ENCODE data around the gene KNTC1.
"Not testable (repeated sequence)": the region's sequence is repeated elsewhere in the genome, so short reads cannot be mapped to it uniquely, and the experiment has no call there.

KNTC1 gene

DNA sequence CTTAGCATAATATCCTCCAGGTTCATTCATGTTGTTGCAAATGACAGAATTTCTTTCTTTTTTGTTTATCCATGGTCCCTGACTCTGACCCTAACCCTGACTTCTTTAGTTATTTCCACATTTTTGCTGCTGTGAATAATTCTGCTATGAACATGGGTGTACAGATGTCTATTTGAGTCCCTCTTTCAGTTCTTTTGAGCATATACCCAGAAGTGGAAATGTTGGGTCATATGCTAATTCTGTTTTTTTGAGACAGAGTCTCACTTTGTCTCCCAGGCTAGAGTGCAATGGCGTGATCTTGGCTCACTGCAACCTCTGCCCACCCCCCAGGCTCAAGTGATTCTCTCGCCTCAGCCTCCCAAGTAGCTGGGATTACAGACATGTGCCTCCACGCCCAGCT is 33.1 kb downstream of the KNTC1 start:
- no peak for DNase-seq (ENCODE audit: low read depth in 2 of 2, low spot score in 1 of 2)

DNA sequence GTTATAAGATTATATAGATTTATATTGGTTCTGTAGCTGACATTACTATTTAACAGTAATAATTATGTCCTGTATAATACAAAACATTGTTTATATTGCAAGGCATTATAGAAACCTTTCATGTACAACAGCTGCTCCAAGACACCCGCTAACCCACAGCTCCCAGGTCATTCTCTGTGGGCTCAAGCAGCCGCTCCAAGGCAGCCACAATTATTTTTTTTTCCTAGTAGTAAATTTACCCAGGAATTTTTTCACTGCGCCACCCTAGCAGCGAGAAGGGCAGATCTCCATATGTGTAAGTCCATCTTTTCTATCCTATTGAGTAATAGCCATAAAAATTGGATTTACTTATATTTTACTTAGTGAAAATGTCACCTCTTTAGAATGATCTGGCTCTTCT is 36.3 kb downstream of the KNTC1 start:
- no peak for DNase-seq (ENCODE audit: low read depth in 2 of 2, low spot score in 1 of 2)

- DNase-seq (ENCODE audit: low read depth in 2 of 2, low spot score in 1 of 2): not testable (repeated sequence)
Measured at GRCh38 chr12:122566816-122567215, 39.8 kb downstream of the KNTC1 start.

DNA sequence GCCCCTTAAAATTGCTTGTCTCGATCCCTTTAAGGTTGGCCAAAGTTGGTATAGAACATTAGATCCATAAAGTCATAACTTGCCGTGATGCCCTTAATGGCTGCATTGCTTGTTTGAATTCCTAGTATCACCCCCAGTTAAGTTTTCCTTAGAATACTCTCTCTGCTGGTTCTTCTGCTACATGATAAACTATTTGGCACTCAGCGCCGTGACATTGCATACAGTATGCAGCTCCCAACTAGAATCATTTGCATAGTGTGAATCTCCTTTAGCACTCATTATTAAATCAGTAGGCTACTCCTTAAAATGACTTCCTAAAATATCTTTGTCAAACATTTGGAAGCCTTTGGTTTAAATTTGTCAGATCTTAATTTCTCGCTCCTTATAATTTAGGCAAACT is 42.2 kb downstream of the KNTC1 start:
- no peak for DNase-seq (ENCODE audit: low read depth in 2 of 2, low spot score in 1 of 2)

GRCh38 chr12:122570006-122570405 is 43.0 kb downstream of the KNTC1 start:
- not testable (repeated sequence) for DNase-seq (ENCODE audit: low read depth in 2 of 2, low spot score in 1 of 2)

- no peak for DNase-seq (ENCODE audit: low read depth in 2 of 2, low spot score in 1 of 2)
Measured at GRCh38 chr12:122571821-122572220, 44.8 kb downstream of the KNTC1 start.

DNA sequence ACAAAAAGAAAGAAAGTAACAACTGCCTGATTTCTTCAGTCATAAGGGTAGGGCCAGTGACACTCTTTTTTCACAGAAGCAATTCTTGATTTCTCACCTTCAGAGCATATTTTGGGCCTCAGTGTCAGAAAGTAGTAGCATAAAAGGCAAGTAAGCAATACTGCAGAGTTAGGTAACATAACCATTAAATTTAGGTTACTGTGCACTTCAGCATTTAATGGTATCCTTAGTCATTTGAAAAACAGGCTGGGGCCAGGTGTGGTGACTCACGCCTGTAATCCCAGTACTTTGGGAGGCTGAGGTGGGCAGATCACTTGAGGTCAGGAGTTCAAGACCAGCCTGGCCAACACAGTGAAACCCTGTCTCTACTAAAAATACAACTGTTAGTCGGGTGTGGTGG is 56.2 kb downstream of the KNTC1 start:
- not testable (repeated sequence) for DNase-seq (ENCODE audit: low read depth in 2 of 2, low spot score in 1 of 2)

DNA sequence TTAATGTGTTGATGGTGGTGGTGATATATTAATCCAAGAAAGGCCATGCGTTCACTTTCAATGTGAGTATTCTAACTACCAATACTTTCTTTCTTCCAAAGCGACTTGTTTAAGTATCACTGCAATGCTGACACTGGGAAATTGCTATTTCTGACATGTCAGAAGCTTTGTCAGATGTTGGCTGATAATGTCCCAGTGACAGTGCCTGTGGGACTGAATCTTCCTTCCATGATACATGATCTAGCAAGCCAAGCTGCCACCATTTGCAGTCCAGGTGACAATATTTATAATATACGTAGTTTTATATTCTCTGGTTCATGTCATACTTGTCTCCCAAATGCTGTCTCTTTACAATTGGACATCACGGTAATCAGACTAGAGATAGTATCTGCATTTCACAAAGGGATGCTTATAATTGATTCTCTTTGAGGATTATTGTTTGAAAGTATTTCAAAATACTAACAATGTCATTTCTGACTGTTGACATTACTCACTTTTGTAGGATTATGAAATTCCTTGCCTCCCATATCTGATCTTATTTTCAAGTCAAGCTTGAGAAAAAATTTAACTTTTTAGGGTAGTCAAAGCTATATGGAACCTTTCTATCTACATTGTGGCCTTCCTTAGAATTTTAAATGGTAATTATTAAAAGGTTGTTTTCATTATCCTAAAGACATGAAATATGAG is 57.3 kb downstream of the KNTC1 start:
- DNase-seq (ENCODE audit: low read depth in 2 of 2, low spot score in 1 of 2): no peak

DNA sequence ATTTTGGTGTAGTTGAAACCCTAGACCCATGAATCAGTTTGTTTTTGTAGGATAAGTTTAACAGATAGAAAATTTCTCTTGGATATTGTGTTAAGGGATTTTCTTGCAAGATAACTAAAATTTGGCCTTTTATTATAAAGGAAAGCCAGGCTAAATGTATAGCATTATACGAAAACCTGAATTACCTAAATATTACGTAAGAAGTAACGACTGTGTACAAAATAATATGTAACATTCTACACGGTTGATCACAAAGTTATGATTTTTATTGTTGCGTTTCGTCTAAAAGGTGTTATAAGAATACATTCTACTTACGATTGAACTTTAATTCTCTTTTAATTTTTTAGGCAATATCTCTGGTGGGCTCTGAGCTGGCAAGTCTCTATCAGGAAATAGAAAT is 63.9 kb downstream of the KNTC1 start:
- DNase-seq (ENCODE audit: low read depth in 2 of 2, low spot score in 1 of 2): no peak

DNA sequence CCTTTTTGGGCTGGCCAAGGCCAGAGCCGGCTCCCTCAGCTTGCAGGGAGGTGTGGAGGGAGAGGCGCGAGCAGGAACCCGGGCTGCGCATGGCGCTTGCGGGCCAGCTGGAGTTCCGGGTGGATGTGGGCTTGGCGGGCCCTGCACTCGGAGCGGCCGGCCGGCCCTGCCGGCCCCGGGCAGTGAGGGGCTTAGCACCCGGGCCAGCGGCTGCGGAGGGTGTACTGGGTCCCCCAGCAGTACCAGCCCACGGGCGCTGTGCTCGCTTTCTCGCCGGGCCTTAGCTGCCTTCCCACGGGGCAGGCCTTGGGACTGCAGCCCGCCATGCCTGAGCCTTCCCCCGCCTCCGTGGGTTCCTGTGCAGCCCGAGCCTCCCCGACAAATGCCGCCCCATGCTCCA is 64.9 kb downstream of the KNTC1 start:
- DNase-seq (ENCODE audit: low read depth in 2 of 2, low spot score in 1 of 2): not testable (repeated sequence)

- not testable (repeated sequence) for DNase-seq (ENCODE audit: low read depth in 2 of 2, low spot score in 1 of 2)
Measured at GRCh38 chr12:122592543-122592942, 65.5 kb downstream of the KNTC1 start.

GRCh38 chr12:122593910-122594309 is 66.9 kb downstream of the KNTC1 start:
- DNase-seq (ENCODE audit: low read depth in 2 of 2, low spot score in 1 of 2): no peak

GRCh38 chr12:122596838-122597237 is 69.8 kb downstream of the KNTC1 start:
- no peak for DNase-seq (ENCODE audit: low read depth in 2 of 2, low spot score in 1 of 2)

- no peak for DNase-seq (ENCODE audit: low read depth in 2 of 2, low spot score in 1 of 2)
Measured at GRCh38 chr12:122602456-122602855, 75.4 kb downstream of the KNTC1 start.

- DNase-seq (ENCODE audit: low read depth in 2 of 2, low spot score in 1 of 2): no peak
Measured at GRCh38 chr12:122604993-122605392, 77.9 kb downstream of the KNTC1 start.

- no peak for DNase-seq (ENCODE audit: low read depth in 2 of 2, low spot score in 1 of 2)
Measured at GRCh38 chr12:122609732-122610131, 82.7 kb downstream of the KNTC1 start.

- DNase-seq (ENCODE audit: low read depth in 2 of 2, low spot score in 1 of 2): no peak
Measured at GRCh38 chr12:122610207-122610606, 83.2 kb downstream of the KNTC1 start.

- no peak for DNase-seq (ENCODE audit: low read depth in 2 of 2, low spot score in 1 of 2)
Measured at GRCh38 chr12:122610911-122611310, 83.9 kb downstream of the KNTC1 start.

GRCh38 chr12:122614839-122615238 is 87.8 kb downstream of the KNTC1 start:
- DNase-seq (ENCODE audit: low read depth in 2 of 2, low spot score in 1 of 2): no peak

DNA sequence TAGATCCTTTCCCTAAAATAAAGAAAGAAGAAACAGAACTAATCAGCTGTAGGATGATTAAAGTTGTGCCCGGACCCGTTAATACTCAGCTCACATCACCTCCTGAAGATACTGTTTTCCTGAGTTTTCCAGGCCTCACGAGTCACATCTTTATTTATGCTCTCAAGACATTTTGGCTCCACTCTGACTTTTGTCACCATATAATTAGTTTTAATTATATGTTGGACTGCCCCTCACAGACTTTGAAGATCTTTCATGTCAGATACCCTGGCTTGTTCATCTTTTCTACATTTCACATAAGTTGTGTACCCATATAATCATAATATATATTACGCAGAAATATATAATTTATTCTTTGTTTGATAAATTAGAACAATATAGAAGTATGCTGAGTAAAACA is 88.7 kb downstream of the KNTC1 start:
- DNase-seq (ENCODE audit: low read depth in 2 of 2, low spot score in 1 of 2): no peak

DNA sequence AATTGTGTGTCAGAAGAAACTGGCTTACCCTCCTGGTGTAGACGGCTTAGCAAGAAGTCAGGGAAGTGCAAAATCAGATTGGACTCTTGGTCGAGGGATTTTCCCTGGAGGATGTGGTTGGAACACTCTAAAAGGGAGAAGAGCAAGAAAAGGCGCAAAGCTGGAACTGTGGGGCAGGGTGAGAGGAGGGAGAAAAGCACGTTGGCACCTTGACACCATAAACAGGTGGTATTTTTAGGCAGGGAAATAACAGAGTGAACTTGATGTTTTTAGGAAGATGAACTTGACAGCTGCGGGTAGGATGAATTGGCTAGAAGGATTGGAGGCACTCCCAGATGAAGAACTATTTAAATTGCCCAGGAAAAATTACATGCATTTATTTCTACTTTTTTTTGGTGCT is 108.4 kb downstream of the KNTC1 start:
- no peak for DNase-seq (ENCODE audit: low read depth in 2 of 2, low spot score in 1 of 2)

DNA sequence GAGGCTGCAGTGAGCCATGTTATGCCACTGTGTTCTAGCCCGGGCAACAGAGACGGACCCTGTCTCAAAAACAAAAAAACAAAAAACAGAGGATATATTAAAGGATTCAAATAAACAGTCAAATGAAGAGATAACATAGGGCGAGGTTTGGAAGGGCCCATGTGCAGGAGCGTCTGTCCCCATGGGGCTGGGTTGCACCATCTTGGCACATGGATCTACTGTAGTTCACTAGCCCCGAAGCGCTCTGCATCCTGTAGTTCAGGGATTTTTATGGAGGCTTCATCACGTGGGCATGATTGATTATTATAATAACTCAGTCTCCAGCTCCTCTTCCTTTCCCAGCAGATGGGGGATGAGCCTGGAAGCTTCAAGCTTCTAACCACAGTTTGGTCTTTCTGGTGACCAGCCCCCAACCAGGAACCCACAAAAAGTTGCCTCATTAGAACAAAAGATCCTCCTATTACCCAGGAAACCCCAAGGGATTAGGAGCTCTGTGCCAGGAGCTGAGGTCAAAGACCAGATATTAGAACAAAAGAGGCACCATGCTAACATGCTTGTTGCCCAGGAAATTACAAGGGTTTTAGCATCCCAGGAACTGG is 116.3 kb downstream of the KNTC1 start:
- no peak for DNase-seq (ENCODE audit: low read depth in 2 of 2, low spot score in 1 of 2)

Data from stimulated activated CD8-positive, alpha-beta memory T cell treated with anti-CD3 and anti-CD28 coated beads, Interleukin-4, amount 100 ng/mL, for 1 hour (primary cell).